ENCODE measurements around the gene WRAP73. TPM values are rescaled to one million over a fixed set of nuclear protein-coding genes. Genes with fewer than 3 reads are reported as not detected.

WRAP73 gene
- total RNA-seq, 1 experiment from 2014 or later, result 37.2 TPM

GRCh38 chr1:3606779-3607702, 42.9 kb downstream of the WRAP73 start:
- H3K9me2 ChIP-seq (replicated peaks; ENCODE audit: insufficient read depth, low read length), result no peaks in the 10 kb centered on the region
- no peaks in the 10 kb centered on the region for H3K79me2 ChIP-seq (ENCODE audit: low read length)
- DNase-seq, result no peak
- no peak overlapping the region for H3K9ac ChIP-seq (ENCODE audit: low read length)
- H3K9me3 ChIP-seq (ENCODE audit: low read length), result peaks cover 2% of the 10 kb centered on the region; the same call in 1 of the 2 replicates
- H3K4me1 ChIP-seq (ENCODE audit: low read length), result no peaks in the 10 kb centered on the region
- no peak overlapping the region for H3K4me3 ChIP-seq (ENCODE audit: low read length)
- no peaks in the 10 kb centered on the region for H3K36me3 ChIP-seq (ENCODE audit: insufficient read depth, low read length)
- H3K4me2 ChIP-seq (ENCODE audit: low read depth, low read length, poor library complexity, severe bottlenecking), result no peak overlapping the region
- no peak overlapping the region for H3K27ac ChIP-seq (ENCODE audit: low read length)
- no peak overlapping the region for H2AFZ ChIP-seq (ENCODE audit: low read length)
- H3K27me3 ChIP-seq (ENCODE audit: low read length), result no peaks in the 10 kb centered on the region
- no peaks in the 10 kb centered on the region for H4K20me1 ChIP-seq (ENCODE audit: insufficient read depth, low read depth, low read length)

GRCh38 chr1:3604997-3605823, 44.7 kb downstream of the WRAP73 start:
- H3K4me2 ChIP-seq (ENCODE audit: low read depth, low read length, poor library complexity, severe bottlenecking), result no peak overlapping the region
- no peak for DNase-seq

GRCh38 chr1:3604468-3604974, 45.4 kb downstream of the WRAP73 start:
- H3K9me2 ChIP-seq (replicated peaks; ENCODE audit: insufficient read depth, low read length), result no peaks in the 10 kb centered on the region
- H2AFZ ChIP-seq (ENCODE audit: low read length), result no peak overlapping the region
- H3K27me3 ChIP-seq (ENCODE audit: low read length), result no peaks in the 10 kb centered on the region
- H3K4me3 ChIP-seq (ENCODE audit: low read length), result no peak overlapping the region
- H3K9ac ChIP-seq (ENCODE audit: low read length), result no peak overlapping the region
- H3K4me2 ChIP-seq (ENCODE audit: low read depth, low read length, poor library complexity, severe bottlenecking), result no peak overlapping the region
- peaks cover 2% of the 10 kb centered on the region; the same call in 1 of the 2 replicates for H3K9me3 ChIP-seq (ENCODE audit: low read length)
- H3K36me3 ChIP-seq (ENCODE audit: insufficient read depth, low read length), result no peaks in the 10 kb centered on the region
- no peak for DNase-seq
- no peaks in the 10 kb centered on the region for H3K79me2 ChIP-seq (ENCODE audit: low read length)
- no peaks in the 10 kb centered on the region for H3K4me1 ChIP-seq (ENCODE audit: low read length)
- no peaks in the 10 kb centered on the region for H4K20me1 ChIP-seq (ENCODE audit: insufficient read depth, low read depth, low read length)
- H3K27ac ChIP-seq (ENCODE audit: low read length), result no peak overlapping the region

More at GRCh38 chr1:3604997-3605823, 44.7 kb downstream of the WRAP73 start:
- Histone ChIP-seq H3K9me3 (ENCODE audit: low read length) (peaks cover 2% of the 10 kb centered on the region; the same call in 1 of the 2 replicates), H4K20me1 (ENCODE audit: insufficient read depth, low read depth, low read length) (no peaks in the 10 kb centered on the region), H3K9me2 (replicated peaks; ENCODE audit: insufficient read depth, low read length) (no peaks in the 10 kb centered on the region), H2AFZ (ENCODE audit: low read length) (no peak overlapping the region), H3K4me3 (ENCODE audit: low read length) (no peak overlapping the region), H3K36me3 (ENCODE audit: insufficient read depth, low read length) (no peaks in the 10 kb centered on the region), H3K27me3 (ENCODE audit: low read length) (no peaks in the 10 kb centered on the region), H3K79me2 (ENCODE audit: low read length) (no peaks in the 10 kb centered on the region), H3K4me1 (ENCODE audit: low read length) (no peaks in the 10 kb centered on the region), H3K27ac (ENCODE audit: low read length) (no peak overlapping the region), H3K9ac (ENCODE audit: low read length) (no peak overlapping the region)

- Histone ChIP-seq H4K20me1 (ENCODE audit: insufficient read depth, low read depth, low read length) (no peaks in the 10 kb centered on the region), H3K9me3 (ENCODE audit: low read length) (peaks cover 2% of the 10 kb centered on the region; the same call in 1 of the 2 replicates), H3K36me3 (ENCODE audit: insufficient read depth, low read length) (no peaks in the 10 kb centered on the region), H3K4me2 (ENCODE audit: low read depth, low read length, poor library complexity, severe bottlenecking) (no peak overlapping the region), H3K9me2 (replicated peaks; ENCODE audit: insufficient read depth, low read length) (no peaks in the 10 kb centered on the region), H3K27ac (ENCODE audit: low read length) (no peak overlapping the region), H3K4me1 (ENCODE audit: low read length) (no peaks in the 10 kb centered on the region), H3K27me3 (ENCODE audit: low read length) (no peaks in the 10 kb centered on the region), H3K4me3 (ENCODE audit: low read length) (no peak overlapping the region), H3K9ac (ENCODE audit: low read length) (no peak overlapping the region), H2AFZ (ENCODE audit: low read length) (no peak overlapping the region), H3K79me2 (ENCODE audit: low read length) (no peaks in the 10 kb centered on the region)
- DNase-seq, result no peak
Measured at GRCh38 chr1:3603571-3604467, 46.1 kb downstream of the WRAP73 start.

GRCh38 chr1:3603156-3603555, 46.7 kb downstream of the WRAP73 start:
- H3K36me3 ChIP-seq (ENCODE audit: insufficient read depth, low read length), result no peaks in the 10 kb centered on the region
- H3K9me3 ChIP-seq (ENCODE audit: low read length), result peaks cover 2% of the 10 kb centered on the region; the same call in 1 of the 2 replicates
- no peaks in the 10 kb centered on the region for H3K9me2 ChIP-seq (replicated peaks; ENCODE audit: insufficient read depth, low read length)
- H3K4me2 ChIP-seq (ENCODE audit: low read depth, low read length, poor library complexity, severe bottlenecking), result no peak overlapping the region
- H3K4me3 ChIP-seq (ENCODE audit: low read length), result no peak overlapping the region
- no peaks in the 10 kb centered on the region for H3K27me3 ChIP-seq (ENCODE audit: low read length)
- no peaks in the 10 kb centered on the region for H4K20me1 ChIP-seq (ENCODE audit: insufficient read depth, low read depth, low read length)
- no peak for DNase-seq
- no peak overlapping the region for H3K9ac ChIP-seq (ENCODE audit: low read length)
- no peak overlapping the region for H2AFZ ChIP-seq (ENCODE audit: low read length)
- no peaks in the 10 kb centered on the region for H3K79me2 ChIP-seq (ENCODE audit: low read length)
- H3K4me1 ChIP-seq (ENCODE audit: low read length), result peaks cover 3% of the 10 kb centered on the region; the same call in 1 of the 2 replicates
- no peak overlapping the region for H3K27ac ChIP-seq (ENCODE audit: low read length)

GRCh38 chr1:3602375-3602774, 47.5 kb downstream of the WRAP73 start:
- Histone ChIP-seq H3K79me2 (ENCODE audit: low read length) (no peaks in the 10 kb centered on the region), H3K27ac (ENCODE audit: low read length) (no peak overlapping the region), H3K9ac (ENCODE audit: low read length) (no peak overlapping the region), H4K20me1 (ENCODE audit: insufficient read depth, low read depth, low read length) (no peaks in the 10 kb centered on the region), H2AFZ (ENCODE audit: low read length) (no peak overlapping the region), H3K36me3 (ENCODE audit: insufficient read depth, low read length) (no peaks in the 10 kb centered on the region), H3K4me2 (ENCODE audit: low read depth, low read length, poor library complexity, severe bottlenecking) (no peak overlapping the region), H3K9me3 (ENCODE audit: low read length) (peaks cover 2% of the 10 kb centered on the region; the same call in 1 of the 2 replicates), H3K27me3 (ENCODE audit: low read length) (no peaks in the 10 kb centered on the region), H3K9me2 (replicated peaks; ENCODE audit: insufficient read depth, low read length) (no peaks in the 10 kb centered on the region), H3K4me1 (ENCODE audit: low read length) (peaks cover 11% of the 10 kb centered on the region), H3K4me3 (ENCODE audit: low read length) (no peak overlapping the region)
- no peak for DNase-seq

GRCh38 chr1:3601743-3602142, 48.2 kb downstream of the WRAP73 start:
- Histone ChIP-seq H3K36me3 (ENCODE audit: insufficient read depth, low read length) (no peaks in the 10 kb centered on the region), H3K9me3 (ENCODE audit: low read length) (peaks cover 2% of the 10 kb centered on the region; the same call in 1 of the 2 replicates), H3K27me3 (ENCODE audit: low read length) (no peaks in the 10 kb centered on the region), H2AFZ (ENCODE audit: low read length) (no peak overlapping the region), H3K4me2 (ENCODE audit: low read depth, low read length, poor library complexity, severe bottlenecking) (no peak overlapping the region), H3K9me2 (replicated peaks; ENCODE audit: insufficient read depth, low read length) (no peaks in the 10 kb centered on the region), H4K20me1 (ENCODE audit: insufficient read depth, low read depth, low read length) (no peaks in the 10 kb centered on the region), H3K27ac (ENCODE audit: low read length) (no peak overlapping the region), H3K4me1 (ENCODE audit: low read length) (peaks cover 12% of the 10 kb centered on the region), H3K4me3 (ENCODE audit: low read length) (no peak overlapping the region), H3K79me2 (ENCODE audit: low read length) (no peaks in the 10 kb centered on the region), H3K9ac (ENCODE audit: low read length) (no peak overlapping the region)
- no peak for DNase-seq
